Loucy (cell line): ENCODE results near the gene PBX1.

Experiments
- EZH2phosphoT487 ChIP-seq: fragments of 200-600 bp; IDR thresholded peaks from 2 replicates; pipeline ENCODE4 v1.6.1; 2018; ENCODE audit warnings: antibody characterized with exemption, mild to moderate bottlenecking, moderate library complexity, borderline replicate concordance
- TF ChIP-seq, protein P1 (sequence below): fragments of 200-600 bp; sonication (generic); conservative IDR thresholded peaks from 2 replicates; pipeline ENCODE4 v1.5.1; 2014; ENCODE audit warnings: mild to moderate bottlenecking, antibody characterized with exemption, low read length

DNA sequence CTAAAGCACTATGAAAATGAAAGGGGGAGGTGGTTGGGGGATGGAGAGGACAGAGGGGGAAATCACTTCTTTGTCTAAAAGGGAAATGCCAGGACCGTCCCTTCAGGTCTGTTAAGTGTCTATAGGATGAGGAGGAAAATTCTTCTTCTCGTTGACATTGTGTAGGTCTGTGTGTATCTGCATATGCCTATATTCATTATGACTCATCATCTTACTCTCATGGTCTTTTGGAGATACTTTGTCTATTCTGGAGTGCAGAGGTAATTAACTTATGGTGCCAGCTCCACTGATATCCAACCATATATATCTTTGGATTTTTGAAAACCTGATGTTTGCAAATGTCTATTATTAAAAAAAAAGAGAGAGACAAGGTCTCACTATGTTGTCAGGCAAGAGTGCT lies 143.7 kb downstream of the PBX1 start:
- TF ChIP-seq, protein P1, sequence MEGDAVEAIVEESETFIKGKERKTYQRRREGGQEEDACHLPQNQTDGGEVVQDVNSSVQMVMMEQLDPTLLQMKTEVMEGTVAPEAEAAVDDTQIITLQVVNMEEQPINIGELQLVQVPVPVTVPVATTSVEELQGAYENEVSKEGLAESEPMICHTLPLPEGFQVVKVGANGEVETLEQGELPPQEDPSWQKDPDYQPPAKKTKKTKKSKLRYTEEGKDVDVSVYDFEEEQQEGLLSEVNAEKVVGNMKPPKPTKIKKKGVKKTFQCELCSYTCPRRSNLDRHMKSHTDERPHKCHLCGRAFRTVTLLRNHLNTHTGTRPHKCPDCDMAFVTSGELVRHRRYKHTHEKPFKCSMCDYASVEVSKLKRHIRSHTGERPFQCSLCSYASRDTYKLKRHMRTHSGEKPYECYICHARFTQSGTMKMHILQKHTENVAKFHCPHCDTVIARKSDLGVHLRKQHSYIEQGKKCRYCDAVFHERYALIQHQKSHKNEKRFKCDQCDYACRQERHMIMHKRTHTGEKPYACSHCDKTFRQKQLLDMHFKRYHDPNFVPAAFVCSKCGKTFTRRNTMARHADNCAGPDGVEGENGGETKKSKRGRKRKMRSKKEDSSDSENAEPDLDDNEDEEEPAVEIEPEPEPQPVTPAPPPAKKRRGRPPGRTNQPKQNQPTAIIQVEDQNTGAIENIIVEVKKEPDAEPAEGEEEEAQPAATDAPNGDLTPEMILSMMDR: no peak
- TF ChIP-seq EZH2phosphoT487: no peak
